HepG2 (cell line): Measurements from ENCODE around the gene TBC1D24. TPM values are rescaled to one million over a fixed set of nuclear protein-coding genes. Genes with fewer than 3 reads are reported as not detected.

Experiments used
- ATRX ChIP-seq: sonication (generic); formaldehyde crosslinking; IDR thresholded peaks from 2 replicates; pipeline ENCODE4 v1.4.0; 2020; ENCODE audit warnings: missing genetic modification reagents, borderline replicate concordance
- BRF2 ChIP-seq: sonication (generic); formaldehyde crosslinking; IDR thresholded peaks from 2 replicates; pipeline ENCODE4 v1.8.1; 2022; ENCODE audit warnings: mild to moderate bottlenecking, missing genetic modification reagents
- DRAP1 ChIP-seq: IDR thresholded peaks from 2 replicates; pipeline ENCODE4 v1.6.1; 2016; ENCODE audit warnings: missing genetic modification reagents, missing compliant biosample characterization
- HMGXB4 ChIP-seq, 2 experiments: sonication (generic) in 1 of 2; formaldehyde crosslinking in 1 of 2; IDR thresholded peaks; 2 replicates each; pipeline versions ENCODE4 v1.4.0 to v1.6.1; 2018 to 2020; ENCODE audit warnings: missing genetic modification reagents in 2 of 2, borderline replicate concordance in 1 of 2, low read depth in 1 of 2, mild to moderate bottlenecking in 1 of 2, missing biosample characterization in 1 of 2
- MXD4 ChIP-seq: IDR thresholded peaks from 2 replicates; pipeline ENCODE4 v1.6.1; 2016; ENCODE audit warnings: mild to moderate bottlenecking, missing biosample characterization, missing genetic modification reagents
- SMARCC2 ChIP-seq: fragments of 450-650 bp; IDR thresholded peaks from 2 replicates; pipeline ENCODE4 v1.6.1; 2017; ENCODE audit warnings: antibody characterized with exemption, mild to moderate bottlenecking
- SP5 ChIP-seq: IDR thresholded peaks from 2 replicates; pipeline ENCODE4 v1.6.1; 2016; ENCODE audit warnings: low read depth, borderline replicate concordance
- U2AF2 ChIP-seq: fragments of 200-400 bp; formaldehyde crosslinking; IDR thresholded peaks from 2 replicates; pipeline ENCODE4 v1.6.1; 2017; ENCODE audit warnings: low read depth, mild to moderate bottlenecking, low read length
- ZNF234 ChIP-seq: sonication (generic); formaldehyde crosslinking; conservative IDR thresholded peaks from 2 replicates; pipeline ENCODE4 v1.5.1; 2020; ENCODE audit warnings: mild to moderate bottlenecking, missing genetic modification reagents
- ZNF281 ChIP-seq: sonication (generic); formaldehyde crosslinking; IDR thresholded peaks from 2 replicates; pipeline ENCODE4 v1.4.0; 2020; ENCODE audit warnings: missing genetic modification reagents, borderline replicate concordance
- ZNF589 ChIP-seq: sonication (generic); formaldehyde crosslinking; conservative IDR thresholded peaks from 2 replicates; pipeline ENCODE4 v1.8.0; 2022; ENCODE audit warnings: mild to moderate bottlenecking, moderate library complexity, missing genetic modification reagents
- ZNF616 ChIP-seq: sonication (generic); formaldehyde crosslinking; IDR thresholded peaks from 2 replicates; pipeline ENCODE4 v1.5.0; 2020; ENCODE audit warnings: low read depth, mild to moderate bottlenecking, missing genetic modification reagents
- ZNF780A ChIP-seq: sonication (generic); formaldehyde crosslinking; IDR thresholded peaks from 2 replicates; pipeline ENCODE4 v1.8.0; 2022; ENCODE audit warnings: mild to moderate bottlenecking, missing genetic modification reagents, moderate library complexity
- ZSCAN29 ChIP-seq: sonication (generic); formaldehyde crosslinking; conservative IDR thresholded peaks from 2 replicates; pipeline ENCODE4 v1.4.0; 2020; ENCODE audit warnings: mild to moderate bottlenecking, missing genetic modification reagents
- polyA plus RNA-seq, 8 experiments: library from polyadenylated mRNA; depleted of rRNA in 3 of 8; stranded (reverse) in 7 of 8; unstranded in 1 of 8; fragments of >200 nt; fragmentation: Illumina TruSeq in 4 of 8; extraction: Trizol in 4 of 8; gene quantifications; 2 replicates each; pipeline versions ENCODE4 v1.2.1 to v1.2.3, GENCODE V29; 2011 to 2016; ENCODE audit warnings: low read depth in 4 of 8, missing spikeins in 1 of 8, mixed read lengths in 1 of 8; ENCODE audit not compliant: insufficient read depth in 1 of 8
- total RNA-seq, 5 experiments: library from RNA; depleted of rRNA; stranded (reverse); fragments of >200 nt; fragmentation: Illumina TruSeq; extraction: Trizol; gene quantifications; 2 replicates each; pipeline ENCODE4 v1.2.3, GENCODE V29; 2016; ENCODE audit warnings: low read depth in 1 of 5
- TF ChIP-seq, protein P1 (sequence below): sonication (generic); formaldehyde crosslinking; IDR thresholded peaks from 2 replicates; pipeline ENCODE4 v1.8.0; 2022; ENCODE audit warnings: missing genetic modification reagents, mild to moderate bottlenecking, inconsistent platforms, borderline replicate concordance
- TF ChIP-seq, protein P2 (sequence below): sonication (generic); formaldehyde crosslinking; IDR thresholded peaks from 2 replicates; pipeline ENCODE4 v1.4.0; 2020; ENCODE audit warnings: low read depth, mild to moderate bottlenecking, missing genetic modification reagents

Gene TBC1D24
- total and polyA plus RNA-seq, 2 of the 13 experiments (the other 11 are each of a cell fraction or from before 2014, with no cell fraction given): 7.7 to 13.7 TPM

- TF ChIP-seq ZNF281 (CRISPR knock-in tag) (0 out of 2 replicates have a peak, but pooled peaks have one; percentile 47), ZNF780A (CRISPR knock-in tag) (no peak), SMARCC2 (no peak), MXD4 (CRISPR knock-in tag) (peak; percentile 34; the same call in 1 of the 2 replicates), SP5 (CRISPR knock-in tag) (peak; percentile 82), ZSCAN29 (CRISPR knock-in tag) (no peak), ATRX (no peak), U2AF2 (no peak), BRF2 (CRISPR knock-in tag) (no peak), ZNF234 (CRISPR knock-in tag) (0 out of 2 replicates have a peak, but pooled peaks have one; percentile 20), DRAP1 (CRISPR knock-in tag) (no peak), ZNF589 (CRISPR knock-in tag) (no peak), HMGXB4 (CRISPR knock-in tag; IDR thresholded peaks at IDR 0.05; ENCODE audit: borderline replicate concordance in 1 of 2, low read depth in 1 of 2) (0 out of 4 replicates have a peak, but pooled peaks of 1 of the 2 experiments have one; percentile 23), ZNF616 (peak; percentile 64)
- TF ChIP-seq, protein P1, sequence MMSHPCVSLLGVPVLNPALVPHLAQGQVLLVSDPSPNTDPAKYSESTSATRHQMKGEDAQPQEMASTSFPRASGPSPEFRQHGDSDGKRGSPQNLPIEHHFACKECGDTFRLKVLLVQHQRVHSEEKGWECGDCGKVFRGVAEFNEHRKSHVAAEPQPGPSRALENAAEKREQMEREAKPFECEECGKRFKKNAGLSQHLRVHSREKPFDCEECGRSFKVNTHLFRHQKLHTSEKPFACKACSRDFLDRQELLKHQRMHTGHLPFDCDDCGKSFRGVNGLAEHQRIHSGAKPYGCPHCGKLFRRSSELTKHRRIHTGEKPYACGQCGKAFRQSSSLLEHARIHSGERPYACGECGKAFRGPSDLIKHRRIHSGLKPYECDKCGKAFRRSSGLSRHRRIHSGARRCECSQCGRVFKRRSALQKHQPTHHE: 0 out of 2 replicates have a peak, but pooled peaks have one; percentile 13
- TF ChIP-seq, protein P2, sequence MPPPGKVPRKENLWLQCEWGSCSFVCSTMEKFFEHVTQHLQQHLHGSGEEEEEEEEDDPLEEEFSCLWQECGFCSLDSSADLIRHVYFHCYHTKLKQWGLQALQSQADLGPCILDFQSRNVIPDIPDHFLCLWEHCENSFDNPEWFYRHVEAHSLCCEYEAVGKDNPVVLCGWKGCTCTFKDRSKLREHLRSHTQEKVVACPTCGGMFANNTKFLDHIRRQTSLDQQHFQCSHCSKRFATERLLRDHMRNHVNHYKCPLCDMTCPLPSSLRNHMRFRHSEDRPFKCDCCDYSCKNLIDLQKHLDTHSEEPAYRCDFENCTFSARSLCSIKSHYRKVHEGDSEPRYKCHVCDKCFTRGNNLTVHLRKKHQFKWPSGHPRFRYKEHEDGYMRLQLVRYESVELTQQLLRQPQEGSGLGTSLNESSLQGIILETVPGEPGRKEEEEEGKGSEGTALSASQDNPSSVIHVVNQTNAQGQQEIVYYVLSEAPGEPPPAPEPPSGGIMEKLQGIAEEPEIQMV (CRISPR knock-in tag): peak; percentile 68; the same call in 1 of the 2 replicates
Measured at GRCh38 chr16:2471653-2472487, 3.1 kb upstream of the TBC1D24 start (continued).
